SK-N-SH (cell line): ENCODE data around the gene STK38. TPM values are rescaled to one million over a fixed set of nuclear protein-coding genes. Genes with fewer than 3 reads are reported as not detected.
A peak's percentile ranks its signal among the peaks of the same experiment; 100 is the strongest.

Experiments
- CTCF ChIA-PET: fragments of 300-600, 350-600 bp; formaldehyde crosslinking; extraction: SDS; loops from one replicate; lab custom pipeline; 2021; lab: Yijun Ruan, JAX
- POLR2A ChIA-PET: fragments of 350-600 bp; sonication (Branson Sonifier 250); formaldehyde crosslinking; extraction: SDS; loops from one replicate; lab custom pipeline; 2020; ENCODE audit warnings: antibody characterized with exemption, inconsistent platforms; lab: Yijun Ruan, JAX
- DNase-seq: peaks from one replicate; pipeline ENCODE4 v3.0.0; 2012
- H2AFZ ChIP-seq: fragments of 200-600 bp; sonication (generic); 2 replicates; pipeline ENCODE4 v1.8.1; 2016; ENCODE audit warnings: antibody characterized with exemption, mild to moderate bottlenecking, low read depth
- H3F3A ChIP-seq: fragments of 200-600 bp; sonication (generic); replicated peaks from 2 replicates; pipeline ENCODE3; 2016; ENCODE audit warnings: antibody characterized with exemption, mild to moderate bottlenecking; ENCODE audit not compliant: insufficient read depth
- H3K27ac ChIP-seq, 2 experiments: fragments of 200-500 bp in 1 of 2; fragments of 200-600 bp in 1 of 2; sonication (Bioruptor generic) in 1 of 2; sonication (generic), shearing (Covaris generic) in 1 of 2; 2 replicates each; pipeline versions ENCODE4 v1.5.1 to v1.6.1; 2014 to 2016; ENCODE audit warnings: low read depth in 2 of 2, inconsistent platforms in 1 of 2, low read length in 1 of 2, mild to moderate bottlenecking in 1 of 2, mixed read lengths in 1 of 2
- H3K27me3 ChIP-seq: fragments of 200-600 bp; sonication (generic), shearing (Covaris generic); 2 replicates; pipeline ENCODE4 v1.6.1; 2016; ENCODE audit warnings: mixed run types; ENCODE audit not compliant: insufficient read depth
- H3K36me3 ChIP-seq, 2 experiments: fragments of 200-500 bp in 1 of 2; fragments of 200-600 bp in 1 of 2; sonication (Bioruptor generic) in 1 of 2; sonication (generic) in 1 of 2; replicated peaks in 1 of 2; 2 replicates each; pipeline versions ENCODE3 to v1.5.1; 2014 to 2016; ENCODE audit warnings: low read length in 1 of 2, mild to moderate bottlenecking in 1 of 2; ENCODE audit not compliant: insufficient read depth in 2 of 2, control insufficient read depth in 1 of 2
- H3K4me1 ChIP-seq, 2 experiments: fragments of 200-500 bp in 1 of 2; fragments of 200-600 bp in 1 of 2; sonication (Bioruptor generic) in 1 of 2; sonication (generic), shearing (Covaris generic) in 1 of 2; 2 replicates each; pipeline versions ENCODE4 v1.5.1 to v1.6.1; 2014 to 2016; ENCODE audit warnings: low read depth in 1 of 2, low read length in 1 of 2, mixed run types in 1 of 2; ENCODE audit not compliant: insufficient read depth in 2 of 2, control insufficient read depth in 1 of 2
- H3K4me2 ChIP-seq: fragments of 200-600 bp; sonication (generic), shearing (Covaris generic); 2 replicates; pipeline ENCODE4 v1.6.1; 2017; ENCODE audit warnings: mixed run types
- H3K4me3 ChIP-seq, 2 experiments: fragments of 200-500 bp in 1 of 2; fragments of 200-600 bp in 1 of 2; sonication (Bioruptor generic) in 1 of 2; sonication (generic), shearing (Covaris generic) in 1 of 2; 2 replicates each; pipeline versions ENCODE4 v1.5.1 to v1.8.1; 2014 to 2016; ENCODE audit warnings: low read depth in 2 of 2, inconsistent platforms in 1 of 2, low read length in 1 of 2, mild to moderate bottlenecking in 1 of 2, mixed read lengths in 1 of 2, moderate library complexity in 1 of 2
- H3K79me2 ChIP-seq: fragments of 200-600 bp; sonication (generic); 2 replicates; pipeline ENCODE4 v1.8.1; 2017; ENCODE audit warnings: mild to moderate bottlenecking; ENCODE audit not compliant: insufficient read depth
- H3K9ac ChIP-seq: fragments of 200-600 bp; sonication (generic); 2 replicates; pipeline ENCODE4 v1.6.1; 2017; ENCODE audit warnings: mixed run types
- H3K9me2 ChIP-seq: fragments of 200-600 bp; sonication (generic); 2 replicates; pipeline ENCODE4 v1.6.1; 2017; ENCODE audit warnings: mixed run types
- H3K9me3 ChIP-seq: fragments of 200-600 bp; sonication (generic); 2 replicates; pipeline ENCODE4 v1.6.1; 2017; ENCODE audit warnings: mixed run types, mild to moderate bottlenecking, moderate library complexity
- H4K20me1 ChIP-seq: fragments of 200-600 bp; sonication (generic); 2 replicates; pipeline ENCODE4 v1.6.1; 2017; ENCODE audit warnings: mild to moderate bottlenecking, mixed run types; ENCODE audit not compliant: insufficient read depth
- CHD2 ChIP-seq: fragments of 150-350 bp; IDR thresholded peaks from 2 replicates; pipeline ENCODE4 v1.6.1; 2018; ENCODE audit warnings: low read length; ENCODE audit not compliant: partially characterized antibody
- GABPA ChIP-seq: IDR thresholded peaks from 2 replicates; pipeline ENCODE4 v1.4.0; 2012; ENCODE audit warnings: low read depth, mild to moderate bottlenecking
- GATA2 ChIP-seq: sonication (generic); formaldehyde crosslinking; IDR thresholded peaks from 2 replicates; pipeline ENCODE4 v1.5.0; 2020; ENCODE audit warnings: mild to moderate bottlenecking, missing genetic modification reagents
- IRF3 ChIP-seq: fragments of 150-350 bp; IDR thresholded peaks from 2 replicates; pipeline ENCODE4 v1.6.1; 2016; ENCODE audit warnings: mild to moderate bottlenecking, low read depth, low read length
- JUND ChIP-seq: IDR thresholded peaks from 2 replicates; pipeline ENCODE4 v1.4.0; 2012
- NFIC ChIP-seq: IDR thresholded peaks from 2 replicates; pipeline ENCODE4 v1.4.0; 2012; ENCODE audit warnings: borderline replicate concordance
- PBX3 ChIP-seq: IDR thresholded peaks from 2 replicates; pipeline ENCODE4; 2012
- POLR2AphosphoS5 ChIP-seq: IDR thresholded peaks from 2 replicates; pipeline ENCODE4 v1.6.1; 2012; ENCODE audit warnings: low read depth, low read length
- RCOR1 ChIP-seq: fragments of 150-350 bp; IDR thresholded peaks from 2 replicates; pipeline ENCODE4 v1.6.1; 2017; ENCODE audit warnings: antibody characterized with exemption, low read length
- RFX5 ChIP-seq: IDR thresholded peaks from 2 replicates; pipeline ENCODE4 v1.6.1; 2012; ENCODE audit warnings: mild to moderate bottlenecking, improper control_type of control experiment, low read length
- RXRA ChIP-seq: IDR thresholded peaks from 2 replicates; pipeline ENCODE4 v1.4.0; 2012; ENCODE audit warnings: low read depth, mild to moderate bottlenecking, borderline replicate concordance
- SIN3A ChIP-seq: IDR thresholded peaks from 2 replicates; pipeline ENCODE4 v1.6.1; 2012; ENCODE audit warnings: low read depth, mild to moderate bottlenecking, low read length, moderate library complexity, borderline replicate concordance
- SMC3 ChIP-seq: IDR thresholded peaks from 2 replicates; pipeline ENCODE4 v1.6.1; 2012; ENCODE audit warnings: low read depth, low read length, improper control_type of control experiment
- TAF1 ChIP-seq: IDR thresholded peaks from 2 replicates; pipeline ENCODE4 v1.6.1; 2012; ENCODE audit warnings: low read depth, mild to moderate bottlenecking, low read length, moderate library complexity, borderline replicate concordance
- TEAD4 ChIP-seq: IDR thresholded peaks from 2 replicates; pipeline ENCODE4 v1.4.0; 2012; ENCODE audit warnings: mild to moderate bottlenecking, borderline replicate concordance; ENCODE audit not compliant: insufficient read depth
- USF1 ChIP-seq: IDR thresholded peaks from 2 replicates; pipeline ENCODE4 v1.4.0; 2012; ENCODE audit warnings: low read depth, borderline replicate concordance
- USF2 ChIP-seq: fragments of 150-350 bp; IDR thresholded peaks from 2 replicates; pipeline ENCODE4 v1.6.1; 2017; ENCODE audit warnings: antibody characterized with exemption, low read length, low read depth, borderline replicate concordance
- YY1 ChIP-seq: IDR thresholded peaks from 2 replicates; pipeline ENCODE4 v1.4.0; 2012; ENCODE audit warnings: low read depth, mild to moderate bottlenecking
- WGBS: methylation state at CpG from one replicate; pipeline ENCODE4 v1.1.6; 2017; ENCODE audit warnings: low lambda C conversion rate; 5-methylcytosine and 5-hydroxymethylcytosine counted together
- polyA plus RNA-seq, 3 experiments: library from polyadenylated mRNA; depleted of rRNA; stranded (reverse); fragments of >200 nt; gene quantifications; 2 replicates each; pipeline ENCODE4 v1.2.3, GENCODE V29; 2012
- TF ChIP-seq, protein P1 (sequence below): IDR thresholded peaks from 2 replicates; pipeline ENCODE4 v1.6.1; 2012; ENCODE audit warnings: mild to moderate bottlenecking, low read depth, low read length, moderate library complexity

STK38 gene
- polyA plus RNA-seq, 1 of the 3 experiments (the other 2 are of a cell fraction) = 10.2 TPM

- H3K9me2 ChIP-seq = no peaks in the 10 kb centered on the region
- WGBS = 92% methylated on average over 8 of the region's 8 CpGs
- no peak overlapping the region; a peak in 1 of 4 replicates for H3K27ac ChIP-seq
- H3F3A ChIP-seq = no peaks in the 10 kb centered on the region
- peaks cover 0 to 3% of the 10 kb centered on the region in 2 experiments; a peak in 1 of 4 replicates for H3K4me1 ChIP-seq
- no peaks in the 10 kb centered on the region for H3K36me3 ChIP-seq
- no peaks in the 10 kb centered on the region for H3K9me3 ChIP-seq
- H3K4me2 ChIP-seq = no peak overlapping the region
- no peaks in the 10 kb centered on the region for H3K79me2 ChIP-seq
- POLR2A ChIA-PET = interaction anchor here (0.8 kb wide), 1 partner anchor 14 kb away, joined by 5 read pairs; the partner anchor contains the start of gene SRSF3
- H2AFZ ChIP-seq = peak overlapping the region; percentile 89
- H3K9ac ChIP-seq = no peak overlapping the region
- no peaks in the 10 kb centered on the region for H3K27me3 ChIP-seq
- CTCF ChIA-PET = interaction anchor here (0.6 to 1.4 kb wide), 3 partner anchors 12 to 20 kb away, joined by 3 to 5 read pairs (median 4); no protein-coding TSS in a partner anchor
- no peak for DNase-seq
- TF ChIP-seq SMC3 = no peak
- TF ChIP-seq RXRA = no peak
- TF ChIP-seq IRF3 = no peak
- no peak for TF ChIP-seq NFIC
- no peak for TF ChIP-seq POLR2AphosphoS5
- no peak for TF ChIP-seq RFX5
- TF ChIP-seq USF2 = no peak
- no peak for TF ChIP-seq GATA2
- TF ChIP-seq PBX3 = no peak
- TF ChIP-seq GABPA = no peak
- no peak for TF ChIP-seq JUND
- TF ChIP-seq USF1 = no peak
- TF ChIP-seq TEAD4 = no peak
- TF ChIP-seq SIN3A = no peak
- no peak for TF ChIP-seq RCOR1
- TF ChIP-seq TAF1 = no peak
- no peak for TF ChIP-seq CHD2
- TF ChIP-seq YY1 = no peak
- TF ChIP-seq, protein P1, sequence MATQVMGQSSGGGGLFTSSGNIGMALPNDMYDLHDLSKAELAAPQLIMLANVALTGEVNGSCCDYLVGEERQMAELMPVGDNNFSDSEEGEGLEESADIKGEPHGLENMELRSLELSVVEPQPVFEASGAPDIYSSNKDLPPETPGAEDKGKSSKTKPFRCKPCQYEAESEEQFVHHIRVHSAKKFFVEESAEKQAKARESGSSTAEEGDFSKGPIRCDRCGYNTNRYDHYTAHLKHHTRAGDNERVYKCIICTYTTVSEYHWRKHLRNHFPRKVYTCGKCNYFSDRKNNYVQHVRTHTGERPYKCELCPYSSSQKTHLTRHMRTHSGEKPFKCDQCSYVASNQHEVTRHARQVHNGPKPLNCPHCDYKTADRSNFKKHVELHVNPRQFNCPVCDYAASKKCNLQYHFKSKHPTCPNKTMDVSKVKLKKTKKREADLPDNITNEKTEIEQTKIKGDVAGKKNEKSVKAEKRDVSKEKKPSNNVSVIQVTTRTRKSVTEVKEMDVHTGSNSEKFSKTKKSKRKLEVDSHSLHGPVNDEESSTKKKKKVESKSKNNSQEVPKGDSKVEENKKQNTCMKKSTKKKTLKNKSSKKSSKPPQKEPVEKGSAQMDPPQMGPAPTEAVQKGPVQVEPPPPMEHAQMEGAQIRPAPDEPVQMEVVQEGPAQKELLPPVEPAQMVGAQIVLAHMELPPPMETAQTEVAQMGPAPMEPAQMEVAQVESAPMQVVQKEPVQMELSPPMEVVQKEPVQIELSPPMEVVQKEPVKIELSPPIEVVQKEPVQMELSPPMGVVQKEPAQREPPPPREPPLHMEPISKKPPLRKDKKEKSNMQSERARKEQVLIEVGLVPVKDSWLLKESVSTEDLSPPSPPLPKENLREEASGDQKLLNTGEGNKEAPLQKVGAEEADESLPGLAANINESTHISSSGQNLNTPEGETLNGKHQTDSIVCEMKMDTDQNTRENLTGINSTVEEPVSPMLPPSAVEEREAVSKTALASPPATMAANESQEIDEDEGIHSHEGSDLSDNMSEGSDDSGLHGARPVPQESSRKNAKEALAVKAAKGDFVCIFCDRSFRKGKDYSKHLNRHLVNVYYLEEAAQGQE = no peak
- H4K20me1 ChIP-seq = no peaks in the 10 kb centered on the region
- H3K4me3 ChIP-seq = no peak overlapping the region
Measured at GRCh38 chr6:36580184-36580526, 32.9 kb upstream of the STK38 start.
